ENCODE results near the gene OR56A3. TPM values are rescaled to one million over a fixed set of nuclear protein-coding genes. Genes with fewer than 3 reads are reported as not detected.

Gene OR56A3
- total RNA-seq (2012; rRNA removed) (not detected in 2 replicates), polyA plus RNA-seq (2012; rRNA removed) (not detected in 2 replicates), Bru-seq, nascent RNA (not detected), BruChase-seq, experiment 1, labeled RNA remaining after a 6-hour chase (not detected), BruChase-seq, experiment 2, labeled RNA remaining after a 2-hour chase (not detected)
- not detected in 2 replicates for polyA plus RNA-seq (2012; cell fraction: cytosol; rRNA removed)
- polyA plus RNA-seq (2012; cell fraction: nucleus; rRNA removed; ENCODE audit: low replicate concordance): not detected in 2 replicates
- long read RNA-seq: 0 reads

DNA sequence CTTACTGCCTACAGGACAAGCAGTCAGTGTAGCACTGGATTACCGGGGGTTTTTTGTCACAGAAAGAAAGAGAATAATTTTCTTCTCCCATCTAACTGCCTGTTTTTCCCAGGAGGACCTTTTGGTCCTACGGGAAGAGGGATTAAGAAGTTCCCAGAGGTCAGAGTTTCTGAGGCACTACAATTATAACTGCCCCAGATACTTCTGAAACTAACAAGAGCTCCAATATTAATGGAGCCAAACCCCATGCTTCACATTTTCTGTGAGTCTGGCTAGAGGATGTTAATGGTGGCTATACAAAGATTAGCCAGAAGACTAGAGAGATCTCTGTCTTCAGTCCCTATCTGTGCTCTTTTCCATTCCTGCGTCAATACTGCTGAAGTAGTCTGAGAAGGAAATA, at the start of gene OR56A3:
OR56A3 (plus strand) TSS at position 301 of the 400 bp plus-strand sequence. CDS start 5,096 bp downstream, outside the sequence.
- POLR2A ChIA-PET (ENCODE audit: unreplicated experiment): no interaction called here

More for the DNA sequence above, at the start of gene OR56A3:
- in situ Hi-C loops (cut with MboI; ENCODE audit: low sequenced_read_pairs) (no loop called here), intact Hi-C loops (cut with micrococcal nuclease) (no loop called here), dilution Hi-C loops (cut with HindIII; ENCODE audit: low sequenced_read_pairs, unreplicated experiment) (no loop called here)
- no peak within 1 kb of the TSS for H3K56ac ChIP-seq (ENCODE audit: extremely low read depth, insufficient read depth, low read length)
- no peak within 1 kb of the TSS for H3K9ac ChIP-seq (ENCODE audit: low read depth, low read length)
- no peaks in the 10 kb centered on the region for H4K20me1 ChIP-seq (ENCODE audit: insufficient read depth, low read length)
- H4K5ac ChIP-seq (ENCODE audit: low read depth, low read length): no peak within 1 kb of the TSS
- H3K23ac ChIP-seq (ENCODE audit: low read depth, low read length): no peak within 1 kb of the TSS
- H3K4me2 ChIP-seq (ENCODE audit: low read depth, low read length): no peak within 1 kb of the TSS
- 100% methylated on average over 1 of the region's 3 CpGs; no CpG with 5 or more reads in 1 of the 2 experiments for WGBS, 2 experiments (ENCODE audit: extremely low coverage in 2 of 2, insufficient read length in 1 of 2)
- CTCF ChIA-PET: no interaction called here
- DNase-seq (no peak), ATAC-seq (ENCODE audit: low read depth) (no peak)
- BruUV-seq (replicated peaks): no TSS peak
- H2AK9ac ChIP-seq (replicated peaks; ENCODE audit: low read depth, low read length, poor library complexity): no peak within 1 kb of the TSS
- no peaks in the 10 kb centered on the region for H3K4me1 ChIP-seq (ENCODE audit: control insufficient read depth, insufficient read depth, low read length)
- H3K9me3 ChIP-seq (ENCODE audit: control insufficient read depth, insufficient read depth, low read length): peaks cover 15% of the 10 kb centered on the region
- H3K27me3 ChIP-seq (ENCODE audit: control insufficient read depth, insufficient read depth, low read length): no peaks in the 10 kb centered on the region
- H2BK20ac ChIP-seq (ENCODE audit: low read depth, low read length): no peak within 1 kb of the TSS
- no peak within 1 kb of the TSS for H3K4me3 ChIP-seq (ENCODE audit: insufficient read depth, low read depth, low read length)
- H4K91ac ChIP-seq (ENCODE audit: insufficient read depth, low read depth, low read length): no peak within 1 kb of the TSS
- H2BK120ac ChIP-seq (ENCODE audit: low read depth, low read length): no peak within 1 kb of the TSS
- H3K4ac ChIP-seq (ENCODE audit: low read depth, low read length): no peak within 1 kb of the TSS
- no peak within 1 kb of the TSS for H2AFZ ChIP-seq (replicated peaks; ENCODE audit: low read length, poor library complexity)
- no peak within 1 kb of the TSS for H2BK15ac ChIP-seq (ENCODE audit: low read depth, low read length)
- H2BK5ac ChIP-seq (ENCODE audit: low read depth, low read length, poor library complexity, severe bottlenecking): no peak within 1 kb of the TSS
- no peaks in the 10 kb centered on the region for H3K9me1 ChIP-seq (ENCODE audit: insufficient read depth, low read length)
- no peaks in the 10 kb centered on the region for H3K79me1 ChIP-seq (ENCODE audit: low read depth in 1 of 2, low read length in 2 of 2)
- TF ChIP-seq RFX5 (IDR thresholded peaks at IDR 0.05; ENCODE audit: low read depth, low read length) (no peak), BHLHE40 (IDR thresholded peaks at IDR 0.05; ENCODE audit: low read depth, low read length) (no peak), ELK1 (IDR thresholded peaks at IDR 0.05; ENCODE audit: borderline replicate concordance, low read depth, low read length) (no peak), MAFK (IDR thresholded peaks at IDR 0.05; ENCODE audit: low read depth, low read length) (no peak), FOS (IDR thresholded peaks at IDR 0.05; ENCODE audit: low read depth, low read length) (no peak), RAD21 (IDR thresholded peaks at IDR 0.05; ENCODE audit: low read length) (no peak), MXI1 (IDR thresholded peaks at IDR 0.05; ENCODE audit: borderline replicate concordance, low read depth, low read length) (no peak), MAZ (IDR thresholded peaks at IDR 0.05; ENCODE audit: borderline replicate concordance, low read depth, low read length) (no peak), SMC3 (IDR thresholded peaks at IDR 0.05; ENCODE audit: low read depth, low read length) (no peak), RCOR1 (IDR thresholded peaks at IDR 0.05; ENCODE audit: insufficient replicate concordance, low read length) (no peak)
- TF ChIP-seq, protein P1, sequence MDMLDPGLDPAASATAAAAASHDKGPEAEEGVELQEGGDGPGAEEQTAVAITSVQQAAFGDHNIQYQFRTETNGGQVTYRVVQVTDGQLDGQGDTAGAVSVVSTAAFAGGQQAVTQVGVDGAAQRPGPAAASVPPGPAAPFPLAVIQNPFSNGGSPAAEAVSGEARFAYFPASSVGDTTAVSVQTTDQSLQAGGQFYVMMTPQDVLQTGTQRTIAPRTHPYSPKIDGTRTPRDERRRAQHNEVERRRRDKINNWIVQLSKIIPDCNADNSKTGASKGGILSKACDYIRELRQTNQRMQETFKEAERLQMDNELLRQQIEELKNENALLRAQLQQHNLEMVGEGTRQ (IDR thresholded peaks at IDR 0.05; ENCODE audit: low read depth, low read length): no peak
- TF ChIP-seq, protein P2, sequence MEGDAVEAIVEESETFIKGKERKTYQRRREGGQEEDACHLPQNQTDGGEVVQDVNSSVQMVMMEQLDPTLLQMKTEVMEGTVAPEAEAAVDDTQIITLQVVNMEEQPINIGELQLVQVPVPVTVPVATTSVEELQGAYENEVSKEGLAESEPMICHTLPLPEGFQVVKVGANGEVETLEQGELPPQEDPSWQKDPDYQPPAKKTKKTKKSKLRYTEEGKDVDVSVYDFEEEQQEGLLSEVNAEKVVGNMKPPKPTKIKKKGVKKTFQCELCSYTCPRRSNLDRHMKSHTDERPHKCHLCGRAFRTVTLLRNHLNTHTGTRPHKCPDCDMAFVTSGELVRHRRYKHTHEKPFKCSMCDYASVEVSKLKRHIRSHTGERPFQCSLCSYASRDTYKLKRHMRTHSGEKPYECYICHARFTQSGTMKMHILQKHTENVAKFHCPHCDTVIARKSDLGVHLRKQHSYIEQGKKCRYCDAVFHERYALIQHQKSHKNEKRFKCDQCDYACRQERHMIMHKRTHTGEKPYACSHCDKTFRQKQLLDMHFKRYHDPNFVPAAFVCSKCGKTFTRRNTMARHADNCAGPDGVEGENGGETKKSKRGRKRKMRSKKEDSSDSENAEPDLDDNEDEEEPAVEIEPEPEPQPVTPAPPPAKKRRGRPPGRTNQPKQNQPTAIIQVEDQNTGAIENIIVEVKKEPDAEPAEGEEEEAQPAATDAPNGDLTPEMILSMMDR (conservative IDR thresholded peaks at IDR 0.05; ENCODE audit: low read depth, low read length): no peak
- no peak within 1 kb of the TSS for H3K14ac ChIP-seq (replicated peaks; ENCODE audit: low read depth, low read length)
- no peak within 1 kb of the TSS for H3K18ac ChIP-seq (ENCODE audit: low read depth, low read length)
- H2AK5ac ChIP-seq (ENCODE audit: low read depth, low read length): no peak within 1 kb of the TSS
- no peak within 1 kb of the TSS for H4K8ac ChIP-seq (ENCODE audit: low read depth in 2 of 2, low read length in 2 of 2)
- no peaks in the 10 kb centered on the region for H3K36me3 ChIP-seq (ENCODE audit: control insufficient read depth, insufficient read depth, low read length)
- H3K27ac ChIP-seq (ENCODE audit: insufficient read depth, low read length): no peak within 1 kb of the TSS
